ENCODE data around the gene STIP1. TPM values are rescaled to one million over a fixed set of nuclear protein-coding genes. Genes with fewer than 3 reads are reported as not detected.

Gene STIP1
- total and polyA plus RNA-seq, 2 of the 4 experiments (the other 2 are of a cell fraction) = 201 to 489 TPM

DNA sequence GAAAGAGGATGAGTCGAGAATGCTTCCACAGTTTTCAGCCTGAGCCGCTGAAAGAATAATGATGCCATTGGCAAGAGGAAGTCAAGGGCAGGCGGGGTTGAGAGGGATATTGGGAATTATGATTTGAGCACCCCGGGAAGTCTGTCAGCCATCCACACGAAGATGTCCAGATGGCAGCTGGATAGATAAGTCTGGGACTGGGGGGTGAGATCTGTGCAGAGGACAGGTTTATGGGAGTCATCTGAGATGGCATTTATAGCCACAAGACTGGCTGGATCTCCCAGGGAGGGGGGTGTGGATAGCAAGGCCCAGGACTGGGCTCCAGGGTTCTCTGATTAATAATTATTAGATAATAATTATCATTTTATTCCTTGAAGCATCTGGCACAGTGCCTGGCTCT lies 5.1 kb upstream of the STIP1 start:
- DNase-seq (no peak), ATAC-seq (ENCODE audit: low read depth) (no peak)
- Histone ChIP-seq H2BK120ac (ENCODE audit: low read depth, low read length) (no peak overlapping the region; the same call in 1 of the 2 replicates), H2BK15ac (ENCODE audit: low read depth, low read length) (no peak overlapping the region), H3K36me3 (ENCODE audit: control insufficient read depth, insufficient read depth, low read length) (no peaks in the 10 kb centered on the region), H3K27ac (ENCODE audit: insufficient read depth, low read length) (no peak overlapping the region; the same call in 1 of the 2 replicates), H3K4me3 (ENCODE audit: insufficient read depth, low read depth, low read length) (no peak overlapping the region), H2AK5ac (ENCODE audit: low read depth, low read length) (no peak overlapping the region), H3K9ac (ENCODE audit: low read depth, low read length) (0 out of 2 replicates have a peak overlapping the region, but pooled peaks have one; percentile 3), H4K5ac (ENCODE audit: low read depth, low read length) (no peak overlapping the region), H3K4me2 (ENCODE audit: low read depth, low read length) (no peak overlapping the region; the same call in 1 of the 2 replicates), H4K20me1 (ENCODE audit: insufficient read depth, low read length) (peaks cover 6% of the 10 kb centered on the region; the same call in 1 of the 2 replicates), H4K91ac (ENCODE audit: insufficient read depth, low read depth, low read length) (no peak overlapping the region), H2AK9ac (replicated peaks; ENCODE audit: low read depth, low read length, poor library complexity) (peak overlapping the region; percentile 56), H2BK20ac (ENCODE audit: low read depth, low read length) (no peak overlapping the region), H3K4me1 (ENCODE audit: control insufficient read depth, insufficient read depth, low read length) (peaks cover 7% of the 10 kb centered on the region; the same call in 1 of the 2 replicates), H3K79me1 (ENCODE audit: low read depth in 1 of 2, low read length in 2 of 2) (peaks cover 11 to 52% of the 10 kb centered on the region in 2 experiments; a peak in 3 of 4 replicates), H3K56ac (ENCODE audit: extremely low read depth, insufficient read depth, low read length) (no peak overlapping the region), H3K27me3 (ENCODE audit: control insufficient read depth, insufficient read depth, low read length) (no peaks in the 10 kb centered on the region), H3K9me3 (ENCODE audit: control insufficient read depth, insufficient read depth, low read length) (no peaks in the 10 kb centered on the region), H2AFZ (replicated peaks; ENCODE audit: low read length, poor library complexity) (peak overlapping the region; percentile 5), H3K4ac (ENCODE audit: low read depth, low read length) (peak overlapping the region; percentile 23; the same call in 1 of the 2 replicates), H2BK5ac (ENCODE audit: low read depth, low read length, poor library complexity, severe bottlenecking) (no peak overlapping the region), H3K18ac (ENCODE audit: low read depth, low read length) (no peak overlapping the region), H3K14ac (replicated peaks; ENCODE audit: low read depth, low read length) (peak overlapping the region; percentile 58; the same call in 1 of the 2 replicates), H4K8ac (ENCODE audit: low read depth in 2 of 2, low read length in 2 of 2) (peak overlapping the region; percentile 3 to 83; a peak in 2 of 4 replicates), H3K9me1 (ENCODE audit: insufficient read depth, low read length) (peaks cover 15% of the 10 kb centered on the region; the same call in 1 of the 2 replicates), H3K23ac (ENCODE audit: low read depth, low read length) (peak overlapping the region; percentile 40; the same call in 1 of the 2 replicates)
- in situ Hi-C loops (cut with MboI; ENCODE audit: low sequenced_read_pairs) = no loop called here
- 66% methylated on average over 5 of the region's 5 CpGs; no CpG with 5 or more reads in 1 of the 2 experiments for WGBS, 2 experiments (ENCODE audit: extremely low coverage in 2 of 2, insufficient read length in 1 of 2)
- intact Hi-C loops (cut with micrococcal nuclease) = no loop called here
- dilution Hi-C loops (cut with HindIII; ENCODE audit: low sequenced_read_pairs, unreplicated experiment) = no loop called here
- POLR2A ChIA-PET (ENCODE audit: unreplicated experiment) = interaction anchor here (0.5 kb wide), 1 partner anchor 10 kb away, joined by 8 read pairs; no protein-coding TSS in a partner anchor
- BruUV-seq (replicated peaks) = no TSS peak
- TF ChIP-seq SMC3 (IDR thresholded peaks at IDR 0.05; ENCODE audit: low read depth, low read length) (no peak), POLR2A (IDR thresholded peaks at IDR 0.05; ENCODE audit: low read depth, low read length) (no peak), CEBPB (IDR thresholded peaks at IDR 0.05; ENCODE audit: low read depth, low read length) (no peak), USF2 (IDR thresholded peaks at IDR 0.05; ENCODE audit: low read depth, low read length) (no peak), RAD21 (IDR thresholded peaks at IDR 0.05; ENCODE audit: low read length) (no peak), CHD1 (IDR thresholded peaks at IDR 0.05; ENCODE audit: low read depth, low read length) (no peak), MXI1 (IDR thresholded peaks at IDR 0.05; ENCODE audit: borderline replicate concordance, low read depth, low read length) (no peak), RFX5 (IDR thresholded peaks at IDR 0.05; ENCODE audit: low read depth, low read length) (no peak), MAFK (IDR thresholded peaks at IDR 0.05; ENCODE audit: low read depth, low read length) (no peak), MAZ (IDR thresholded peaks at IDR 0.05; ENCODE audit: borderline replicate concordance, low read depth, low read length) (no peak), ELK1 (IDR thresholded peaks at IDR 0.05; ENCODE audit: borderline replicate concordance, low read depth, low read length) (no peak), CTCF (conservative IDR thresholded peaks at IDR 0.05; ENCODE audit: low read depth, low read length) (no peak), RCOR1 (IDR thresholded peaks at IDR 0.05; ENCODE audit: insufficient replicate concordance, low read length) (no peak), FOS (IDR thresholded peaks at IDR 0.05; ENCODE audit: low read depth, low read length) (no peak), BHLHE40 (IDR thresholded peaks at IDR 0.05; ENCODE audit: low read depth, low read length) (no peak), NFE2L2 (IDR thresholded peaks at IDR 0.05; ENCODE audit: low read depth, low read length) (no peak)
- CTCF ChIA-PET = interaction anchor here (0.6 kb wide), 1 partner anchor 519 kb away, joined by 4 read pairs; no protein-coding TSS in a partner anchor
